Thymus (tissue), 11 donors: Measurements from ENCODE around the gene NPC2. TPM values are rescaled to one million over a fixed set of nuclear protein-coding genes. Genes with fewer than 3 reads are reported as not detected.

ENCODE experiments used
- DNase-seq, 9 donors: peaks; one replicate each; pipeline ENCODE4 v3.0.0-alpha.2; 2013; ENCODE audit warnings: low spot score in 9 of 9, low read depth in 6 of 9, missing footprints in 1 of 9
- H3K27ac ChIP-seq, 2 donors: one replicate each; pipeline ENCODE4 v1.5.1; 2013; ENCODE audit warnings: control low read depth in 1 of 2, low read depth in 1 of 2, low read length in 1 of 2, mild to moderate bottlenecking in 1 of 2, moderate library complexity in 1 of 2
- H3K27me3 ChIP-seq, 2 donors: one replicate each; pipeline ENCODE4 v1.5.1; 2013; ENCODE audit warnings: low read length in 1 of 2; ENCODE audit not compliant: control insufficient read depth in 2 of 2, insufficient read depth in 1 of 2
- H3K36me3 ChIP-seq, 2 donors: one replicate each; pipeline ENCODE4 v1.5.1; 2013; ENCODE audit warnings: low read length in 1 of 2, mild to moderate bottlenecking in 1 of 2, moderate library complexity in 1 of 2; ENCODE audit not compliant: control insufficient read depth in 2 of 2, insufficient read depth in 2 of 2
- H3K4me1 ChIP-seq, 2 donors: one replicate each; pipeline ENCODE4 v1.5.1; 2013; ENCODE audit warnings: low read length in 2 of 2; ENCODE audit not compliant: control insufficient read depth in 2 of 2, insufficient read depth in 2 of 2
- H3K4me3 ChIP-seq, 2 donors: one replicate each; pipeline ENCODE4 v1.5.1; 2013; ENCODE audit warnings: low read length in 2 of 2, control low read depth in 1 of 2, mild to moderate bottlenecking in 1 of 2
- H3K9me3 ChIP-seq, 2 donors: one replicate each; pipeline ENCODE4 v1.5.1; 2013; ENCODE audit warnings: low read length in 1 of 2, mild to moderate bottlenecking in 1 of 2; ENCODE audit not compliant: control insufficient read depth in 2 of 2, insufficient read depth in 1 of 2
- WGBS: extraction: QIAGEN DNeasy Blood & Tissue Kit; methylation state at CpG from one replicate; pipeline ENCODE4 v1.1.7; 2013; 5-methylcytosine and 5-hydroxymethylcytosine counted together
- polyA plus RNA-seq: library from polyadenylated mRNA; stranded (reverse); fragments of 200-250 nt; gene quantifications from one replicate; pipeline ENCODE4 v1.2.3, GENCODE V29; 2013
- total RNA-seq: library from RNA; stranded (reverse); fragments of 120-200 nt; gene quantifications from one replicate; pipeline ENCODE4 v1.2.4, GENCODE V29; 2013
- donor health status: healthy.

The NPC2 gene
- total and polyA plus RNA-seq, 2 donors = 89.8 to 260 TPM

DNA sequence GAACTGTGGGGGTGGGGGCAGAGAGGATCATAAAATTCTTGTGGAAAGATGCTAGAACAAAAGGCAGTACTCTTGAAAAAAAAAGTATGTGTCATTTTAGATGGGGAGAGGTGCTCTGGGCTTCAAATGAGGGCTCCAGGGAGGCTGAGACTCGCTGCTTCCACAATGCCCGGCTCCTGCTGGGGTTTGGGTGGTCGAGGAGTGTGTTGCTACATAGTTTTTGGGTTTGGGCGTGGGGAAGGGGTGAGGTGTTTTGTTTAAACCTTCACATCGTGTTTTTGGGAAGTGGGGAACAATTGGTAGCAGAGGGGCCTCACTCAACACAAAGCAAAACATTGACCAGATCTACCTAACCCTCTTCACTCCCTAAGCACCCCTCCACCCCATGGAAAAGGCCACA is 8.6 kb upstream of the NPC2 start:
- Histone ChIP-seq H3K9me3 (no peaks in the 10 kb centered on the region), H3K27me3 (no peaks in the 10 kb centered on the region), H3K4me3 (no peak overlapping the region), H3K4me1 (peaks cover 0 to 11% of the 10 kb centered on the region in 2 donors), H3K36me3 (no peaks in the 10 kb centered on the region), H3K27ac (no peak overlapping the region)
- 89% methylated on average over 5 of the region's 5 CpGs for WGBS
- DNase-seq = no peak

DNA sequence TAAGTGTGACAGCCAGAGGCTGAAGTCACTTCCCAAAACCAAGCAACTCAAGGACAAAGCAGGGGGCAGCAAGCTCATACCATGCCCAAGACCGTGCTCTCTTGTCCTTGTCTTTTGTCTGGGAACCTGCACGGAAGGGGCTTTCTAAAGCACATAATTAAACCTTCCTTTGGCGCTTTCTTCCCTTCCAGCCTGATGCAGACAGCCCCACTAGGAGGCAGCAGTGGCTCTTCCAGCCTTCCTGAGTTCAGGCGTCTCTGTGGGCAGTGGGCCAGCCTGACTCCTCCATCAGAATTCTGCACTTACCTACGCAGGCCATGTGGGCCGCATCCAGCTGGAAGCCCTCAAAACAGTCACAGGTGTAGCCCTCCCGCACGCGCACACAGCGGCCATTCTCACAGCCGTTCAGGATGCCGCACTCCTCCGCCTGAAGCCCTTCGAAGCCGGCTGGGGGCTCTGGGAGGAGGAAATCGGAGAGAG is 8.1 kb upstream of the NPC2 start:
- peak in 1 of 9 donors; percentile 22 for DNase-seq
- H3K36me3 ChIP-seq = no peaks in the 10 kb centered on the region
- no peaks in the 10 kb centered on the region for H3K9me3 ChIP-seq
- no peak overlapping the region for H3K27ac ChIP-seq
- no peak overlapping the region for H3K4me3 ChIP-seq
- peaks cover 0 to 7% of the 10 kb centered on the region in 2 donors for H3K4me1 ChIP-seq
- no peaks in the 10 kb centered on the region for H3K27me3 ChIP-seq
- WGBS = 85% methylated on average over 16 of the region's 16 CpGs

GRCh38 chr14:74500417-74501134 is 7.5 kb upstream of the NPC2 start:
- peaks cover 0 to 1% of the 10 kb centered on the region in 2 donors for H3K36me3 ChIP-seq
- no peak overlapping the region for H3K4me3 ChIP-seq
- H3K27ac ChIP-seq = no peak overlapping the region
- H3K4me1 ChIP-seq = peaks cover 0 to under 1% of the 10 kb centered on the region in 2 donors
- DNase-seq = no peak
- no peaks in the 10 kb centered on the region for H3K9me3 ChIP-seq
- WGBS = 96% methylated on average over 10 of the region's 10 CpGs
- no peaks in the 10 kb centered on the region for H3K27me3 ChIP-seq

GRCh38 chr14:74495356-74495755 is 2.3 kb upstream of the NPC2 start:
- H3K27me3 ChIP-seq = peaks cover 15 to 21% of the 10 kb centered on the region in 2 donors
- H3K9me3 ChIP-seq = no peaks in the 10 kb centered on the region
- no peak overlapping the region for H3K4me3 ChIP-seq
- H3K36me3 ChIP-seq = peaks cover 0 to 4% of the 10 kb centered on the region in 2 donors
- 95% methylated on average over 2 of the region's 2 CpGs for WGBS
- H3K27ac ChIP-seq = no peak overlapping the region
- H3K4me1 ChIP-seq = peaks cover 15 to 20% of the 10 kb centered on the region in 2 donors
- no peak for DNase-seq

GRCh38 chr14:74493343-74494261 is 497 bp upstream of the NPC2 start, which contains the start of gene ISCA2:
ISCA2 (plus strand) TSS chr14:74493765; CDS start chr14:74493775, 10 bp downstream.
- Histone ChIP-seq H3K9me3 (no peaks in the 10 kb centered on the region), H3K4me1 (peaks cover 15 to 20% of the 10 kb centered on the region in 2 donors), H3K4me3 (peak within 1 kb of the TSS; percentile 72 to 97), H3K27ac (peak within 1 kb of the TSS; percentile 65 to 83), H3K27me3 (peaks cover 15 to 21% of the 10 kb centered on the region in 2 donors), H3K36me3 (peaks cover 0 to 4% of the 10 kb centered on the region in 2 donors)
- WGBS = under 1% methylated on average over 73 of the region's 73 CpGs
- DNase-seq = peak; percentile 92 to 99 (median 97)

- Histone ChIP-seq H3K27me3 (peaks cover 15 to 21% of the 10 kb centered on the region in 2 donors), H3K4me3 (peak overlapping the region; percentile 72 to 78), H3K36me3 (peaks cover 0 to 4% of the 10 kb centered on the region in 2 donors), H3K27ac (no peak overlapping the region), H3K9me3 (no peaks in the 10 kb centered on the region), H3K4me1 (peaks cover 15 to 20% of the 10 kb centered on the region in 2 donors)
- WGBS = 4% methylated on average over 20 of the region's 20 CpGs
- peak in 1 of 9 donors; percentile 41 for DNase-seq
Measured at GRCh38 chr14:74491956-74492775, 939 bp downstream of the NPC2 start.

GRCh38 chr14:74490486-74490885 is 2.6 kb downstream of the NPC2 start:
- DNase-seq = no peak
- no peak overlapping the region for H3K27ac ChIP-seq
- 79% methylated on average over 1 of the region's 1 CpG for WGBS

DNA sequence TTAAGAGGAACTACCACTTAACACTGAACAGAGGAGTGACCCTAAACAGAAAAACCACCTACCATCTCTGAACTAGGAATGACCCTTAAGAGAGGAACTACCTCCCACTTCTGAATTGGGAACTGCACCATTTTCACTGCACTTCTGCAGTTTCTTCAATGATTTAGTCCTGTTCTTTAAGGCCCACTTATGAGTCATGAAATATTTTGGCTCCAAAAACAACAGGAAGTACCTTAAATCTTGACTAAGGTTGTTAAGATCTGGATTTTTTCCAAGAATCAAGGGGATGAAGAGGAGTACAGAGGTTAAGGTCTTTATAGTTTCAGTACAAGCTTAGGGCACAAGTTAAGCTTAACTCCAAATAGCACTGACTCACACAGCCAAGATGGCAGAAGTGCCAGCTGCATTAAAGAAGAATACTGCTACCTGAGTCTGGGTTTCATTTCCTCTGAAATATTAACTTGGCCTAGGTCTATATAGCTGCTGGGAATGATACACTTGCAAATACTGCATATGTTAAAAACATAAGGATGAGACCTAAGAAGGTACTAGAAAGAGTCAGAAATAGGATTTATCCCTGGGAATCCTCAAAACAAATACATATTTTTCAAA is 4.2 kb downstream of the NPC2 start:
- Histone ChIP-seq H3K9me3 (no peaks in the 10 kb centered on the region), H3K4me3 (no peak overlapping the region), H3K36me3 (peaks cover 2 to 3% of the 10 kb centered on the region in 2 donors), H3K4me1 (peaks cover 9 to 13% of the 10 kb centered on the region in 2 donors), H3K27ac (no peak overlapping the region), H3K27me3 (peaks cover 15 to 21% of the 10 kb centered on the region in 2 donors)
- DNase-seq = no peak

More at GRCh38 chr14:74490486-74490885, 2.6 kb downstream of the NPC2 start:
- peaks cover 15 to 20% of the 10 kb centered on the region in 2 donors for H3K4me1 ChIP-seq
- peaks cover 0 to 2% of the 10 kb centered on the region in 2 donors for H3K36me3 ChIP-seq
- H3K4me3 ChIP-seq = no peak overlapping the region
- peaks cover 15 to 21% of the 10 kb centered on the region in 2 donors for H3K27me3 ChIP-seq
- no peaks in the 10 kb centered on the region for H3K9me3 ChIP-seq
